ENCODE measurements around the gene SLC1A3. TPM values are rescaled to one million over a fixed set of nuclear protein-coding genes. Genes with fewer than 3 reads are reported as not detected.

The SLC1A3 gene
- total and polyA plus RNA-seq, 10 of the 15 experiments (the other 5 are each of a cell fraction or from before 2014, with no cell fraction given) = 0.23 to 4.4 (median 3.3) TPM

GRCh38 chr5:36599986-36600779 lies 6.2 kb upstream of the SLC1A3 start (continued):
- TF ChIP-seq, protein P1, sequence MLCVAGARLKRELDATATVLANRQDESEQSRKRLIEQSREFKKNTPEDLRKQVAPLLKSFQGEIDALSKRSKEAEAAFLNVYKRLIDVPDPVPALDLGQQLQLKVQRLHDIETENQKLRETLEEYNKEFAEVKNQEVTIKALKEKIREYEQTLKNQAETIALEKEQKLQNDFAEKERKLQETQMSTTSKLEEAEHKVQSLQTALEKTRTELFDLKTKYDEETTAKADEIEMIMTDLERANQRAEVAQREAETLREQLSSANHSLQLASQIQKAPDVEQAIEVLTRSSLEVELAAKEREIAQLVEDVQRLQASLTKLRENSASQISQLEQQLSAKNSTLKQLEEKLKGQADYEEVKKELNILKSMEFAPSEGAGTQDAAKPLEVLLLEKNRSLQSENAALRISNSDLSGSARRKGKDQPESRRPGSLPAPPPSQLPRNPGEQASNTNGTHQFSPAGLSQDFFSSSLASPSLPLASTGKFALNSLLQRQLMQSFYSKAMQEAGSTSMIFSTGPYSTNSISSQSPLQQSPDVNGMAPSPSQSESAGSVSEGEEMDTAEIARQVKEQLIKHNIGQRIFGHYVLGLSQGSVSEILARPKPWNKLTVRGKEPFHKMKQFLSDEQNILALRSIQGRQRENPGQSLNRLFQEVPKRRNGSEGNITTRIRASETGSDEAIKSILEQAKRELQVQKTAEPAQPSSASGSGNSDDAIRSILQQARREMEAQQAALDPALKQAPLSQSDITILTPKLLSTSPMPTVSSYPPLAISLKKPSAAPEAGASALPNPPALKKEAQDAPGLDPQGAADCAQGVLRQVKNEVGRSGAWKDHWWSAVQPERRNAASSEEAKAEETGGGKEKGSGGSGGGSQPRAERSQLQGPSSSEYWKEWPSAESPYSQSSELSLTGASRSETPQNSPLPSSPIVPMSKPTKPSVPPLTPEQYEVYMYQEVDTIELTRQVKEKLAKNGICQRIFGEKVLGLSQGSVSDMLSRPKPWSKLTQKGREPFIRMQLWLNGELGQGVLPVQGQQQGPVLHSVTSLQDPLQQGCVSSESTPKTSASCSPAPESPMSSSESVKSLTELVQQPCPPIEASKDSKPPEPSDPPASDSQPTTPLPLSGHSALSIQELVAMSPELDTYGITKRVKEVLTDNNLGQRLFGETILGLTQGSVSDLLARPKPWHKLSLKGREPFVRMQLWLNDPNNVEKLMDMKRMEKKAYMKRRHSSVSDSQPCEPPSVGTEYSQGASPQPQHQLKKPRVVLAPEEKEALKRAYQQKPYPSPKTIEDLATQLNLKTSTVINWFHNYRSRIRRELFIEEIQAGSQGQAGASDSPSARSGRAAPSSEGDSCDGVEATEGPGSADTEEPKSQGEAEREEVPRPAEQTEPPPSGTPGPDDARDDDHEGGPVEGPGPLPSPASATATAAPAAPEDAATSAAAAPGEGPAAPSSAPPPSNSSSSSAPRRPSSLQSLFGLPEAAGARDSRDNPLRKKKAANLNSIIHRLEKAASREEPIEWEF (IDR thresholded peaks at IDR 0.05; ENCODE audit: insufficient replicate concordance, low read depth, low read length) = no peak
- no peak for TF ChIP-seq ZNF687 (IDR thresholded peaks at IDR 0.05)
